A673 (cell line): Measurements from ENCODE around the gene ATXN2. TPM values are rescaled to one million over a fixed set of nuclear protein-coding genes. Genes with fewer than 3 reads are reported as not detected.
"Not testable (repeated sequence)": the region's sequence is repeated elsewhere in the genome, so short reads cannot be mapped to it uniquely, and the experiment has no call there.

Experiments
- BruUV-seq: library from RNA; stranded (reverse); fragments of 400-500 nt; replicated peaks from 2 replicates; lab custom pipeline; 2021; lab: Mats Ljungman, UMichigan
- CTCF ChIA-PET: fragments of 300-600 bp; sonication (Branson Sonifier 250); formaldehyde crosslinking; loops from one replicate; lab custom pipeline; 2022; ENCODE audit warnings: antibody characterized with exemption; lab: Charles Lee
- POLR2A ChIA-PET: fragments of 300-600 bp; sonication (Branson Sonifier 250); formaldehyde crosslinking; loops from one replicate; lab custom pipeline; 2022; ENCODE audit warnings: antibody characterized with exemption; ENCODE audit not compliant: low non-redundant PET; lab: Charles Lee
- DNase-seq: peaks from one replicate; pipeline ENCODE4 v3.0.0-alpha.2; 2015; ENCODE audit warnings: low spot score
- H3K27ac ChIP-seq: fragments of 200-600 bp; sonication (generic); 2 replicates; pipeline ENCODE4 v1.5.1; 2016; ENCODE audit warnings: mixed run types, low read depth, mild to moderate bottlenecking, mixed read lengths, antibody characterized with exemption, low read length; ENCODE audit not compliant: poor library complexity, severe bottlenecking
- H3K27me3 ChIP-seq: fragments of 200-600 bp; sonication (generic); replicated peaks from 2 replicates; pipeline ENCODE4 v1.6.1; 2017; ENCODE audit warnings: mixed run types, low read depth, mild to moderate bottlenecking, mixed read lengths, antibody characterized with exemption, low read length; ENCODE audit not compliant: insufficient read depth, poor library complexity
- H3K36me3 ChIP-seq: fragments of 200-600 bp; sonication (generic); 2 replicates; pipeline ENCODE4 v1.6.1; 2016; ENCODE audit warnings: mixed run types, mild to moderate bottlenecking, mixed read lengths, antibody characterized with exemption, low read length; ENCODE audit not compliant: insufficient read depth, poor library complexity, severe bottlenecking
- H3K4me1 ChIP-seq: fragments of 200-600 bp; sonication (generic); 2 replicates; pipeline ENCODE4 v1.6.1; 2017; ENCODE audit warnings: mixed run types, mild to moderate bottlenecking, mixed read lengths, antibody characterized with exemption, low read length; ENCODE audit not compliant: insufficient read depth, poor library complexity, severe bottlenecking
- H3K4me3 ChIP-seq: fragments of 200-600 bp; sonication (generic); 2 replicates; pipeline ENCODE4 v1.5.1; 2016; ENCODE audit warnings: low read depth, mixed run types, mild to moderate bottlenecking, mixed read lengths, low read length; ENCODE audit not compliant: poor library complexity, severe bottlenecking
- H3K9me3 ChIP-seq: fragments of 200-600 bp; sonication (generic); 2 replicates; pipeline ENCODE4 v1.6.1; 2016; ENCODE audit warnings: mixed run types, low read depth, mild to moderate bottlenecking, mixed read lengths, antibody characterized with exemption, low read length; ENCODE audit not compliant: poor library complexity, severe bottlenecking
- CTCF ChIP-seq: fragments of 300-800, 200-600 bp; sonication (generic); conservative IDR thresholded peaks from 2 replicates; pipeline ENCODE4 v1.5.1; 2017; ENCODE audit warnings: low read depth, mild to moderate bottlenecking, antibody characterized with exemption, low read length, moderate library complexity, mixed read lengths
- EZH2 ChIP-seq: fragments of 200-600 bp; sonication (generic); IDR thresholded peaks from 2 replicates; pipeline ENCODE4 v1.6.1; 2017; ENCODE audit warnings: borderline replicate concordance, low read depth, mild to moderate bottlenecking, mixed read lengths, antibody characterized with exemption, low read length; ENCODE audit not compliant: poor library complexity, severe bottlenecking
- intact Hi-C: fragments of 100-400 bp; cut with micrococcal nuclease; formaldehyde crosslinking; loops from one replicate; pipeline ENCODE4 v1.10.0; 2022; ENCODE audit not compliant: unreplicated experiment
- total RNA-seq: library from RNA; stranded (reverse); gene quantifications from 2 replicates; pipeline ENCODE4 v1.2.3, GENCODE V29; 2021

ATXN2 gene
- total RNA-seq, 1 experiment from 2014 or later, result 94.4 TPM

- CTCF ChIA-PET, result no interaction called here
- intact Hi-C loops, result no loop called here
- Histone ChIP-seq H3K4me1 (no peaks in the 10 kb centered on the region), H3K27ac (no peak overlapping the region), H3K36me3 (no peaks in the 10 kb centered on the region), H3K27me3 (no peaks in the 10 kb centered on the region), H3K9me3 (no peaks in the 10 kb centered on the region), H3K4me3 (no peak overlapping the region)
- no TSS peak for BruUV-seq
- TF ChIP-seq EZH2, result no peak
- TF ChIP-seq CTCF, result no peak
- POLR2A ChIA-PET, result no interaction called here
- no peak for DNase-seq
These were observed 3.2 kb upstream of the ATXN2 start for GRCh38 chr12:111602348-111602747.

- H3K36me3 ChIP-seq, H3K4me3 ChIP-seq, intact Hi-C loops, H3K27ac ChIP-seq, BruUV-seq, DNase-seq, H3K27me3 ChIP-seq, CTCF ChIA-PET, H3K9me3 ChIP-seq, POLR2A ChIA-PET: not testable (repeated sequence)
- peaks cover 11% of the 10 kb centered on the region for H3K4me1 ChIP-seq
These were observed 1.9 kb upstream of the ATXN2 start for GRCh38 chr12:111600986-111601385.

GRCh38 chr12:111600205-111600642 lies 1.1 kb upstream of the ATXN2 start:
- TF ChIP-seq EZH2 (no peak), CTCF (no peak)
- H3K9me3 ChIP-seq, result no peaks in the 10 kb centered on the region
- H3K27ac ChIP-seq, result peak overlapping the region; percentile 98
- H3K36me3 ChIP-seq, result no peaks in the 10 kb centered on the region
- H3K4me3 ChIP-seq, result peak overlapping the region; percentile 83
- DNase-seq, result no peak
- POLR2A ChIA-PET, result no interaction called here
- peaks cover 11% of the 10 kb centered on the region for H3K4me1 ChIP-seq
- CTCF ChIA-PET, result no interaction called here
- no peaks in the 10 kb centered on the region for H3K27me3 ChIP-seq
- no TSS peak for BruUV-seq
- intact Hi-C loops, result no loop called here

- peak overlapping the region; percentile 83 for H3K4me3 ChIP-seq
- H3K4me1 ChIP-seq, result peaks cover 11% of the 10 kb centered on the region
- TF ChIP-seq CTCF, result no peak
- ChIA-PET POLR2A (no interaction called here), CTCF (no interaction called here)
- DNase-seq, result peak; percentile 97
- intact Hi-C loops, result loop anchor here (5.0 kb wide), 1 partner anchor 192 kb away; the partner anchor contains the start of gene SH2B3
- H3K9me3 ChIP-seq, result no peaks in the 10 kb centered on the region
- no peaks in the 10 kb centered on the region for H3K27me3 ChIP-seq
- peak overlapping the region; percentile 98 for H3K27ac ChIP-seq
- no peaks in the 10 kb centered on the region for H3K36me3 ChIP-seq
- TSS peak; percentile 87 for BruUV-seq
These were observed 514 bp upstream of the ATXN2 start for GRCh38 chr12:111599453-111600204.
